ENCODE measurements around the gene CFAP251.

DNA sequence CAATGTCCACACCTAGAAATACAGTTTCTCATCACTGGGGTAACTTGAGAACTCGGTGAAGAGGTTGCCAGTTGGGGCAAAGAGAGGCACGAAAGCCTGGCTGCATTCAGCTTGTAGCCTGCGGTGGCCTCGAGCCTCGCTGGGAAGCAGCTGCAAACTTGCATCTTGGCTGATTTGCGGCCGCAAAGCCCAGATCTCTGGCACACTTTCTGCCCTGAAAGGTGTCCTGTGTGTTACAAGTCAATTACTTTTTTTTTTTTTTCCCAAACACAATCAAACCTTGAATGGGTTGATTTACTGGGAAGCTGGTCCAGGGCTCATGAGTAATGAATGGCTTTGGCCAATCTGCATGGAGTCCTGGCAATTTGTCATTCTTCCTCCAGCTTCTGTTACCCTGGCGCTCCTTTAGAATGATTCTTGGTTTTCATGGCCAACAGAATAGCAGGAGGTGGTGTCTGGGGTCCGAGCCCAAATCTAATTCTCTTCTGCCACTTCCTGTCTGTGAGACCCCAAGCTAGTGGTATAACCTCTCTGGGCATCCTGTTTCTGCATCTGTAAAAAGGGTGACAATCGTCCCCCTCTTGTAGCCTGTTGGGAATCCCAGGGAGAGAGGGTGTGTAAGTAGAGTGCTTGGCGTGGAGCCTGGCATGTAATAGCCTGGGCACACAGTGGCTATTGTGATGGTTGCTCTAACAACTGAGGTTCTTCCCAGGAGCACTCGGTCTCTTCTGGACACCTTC lies 109.9 kb downstream of the CFAP251 start:
- TF ChIP-seq, protein P1, sequence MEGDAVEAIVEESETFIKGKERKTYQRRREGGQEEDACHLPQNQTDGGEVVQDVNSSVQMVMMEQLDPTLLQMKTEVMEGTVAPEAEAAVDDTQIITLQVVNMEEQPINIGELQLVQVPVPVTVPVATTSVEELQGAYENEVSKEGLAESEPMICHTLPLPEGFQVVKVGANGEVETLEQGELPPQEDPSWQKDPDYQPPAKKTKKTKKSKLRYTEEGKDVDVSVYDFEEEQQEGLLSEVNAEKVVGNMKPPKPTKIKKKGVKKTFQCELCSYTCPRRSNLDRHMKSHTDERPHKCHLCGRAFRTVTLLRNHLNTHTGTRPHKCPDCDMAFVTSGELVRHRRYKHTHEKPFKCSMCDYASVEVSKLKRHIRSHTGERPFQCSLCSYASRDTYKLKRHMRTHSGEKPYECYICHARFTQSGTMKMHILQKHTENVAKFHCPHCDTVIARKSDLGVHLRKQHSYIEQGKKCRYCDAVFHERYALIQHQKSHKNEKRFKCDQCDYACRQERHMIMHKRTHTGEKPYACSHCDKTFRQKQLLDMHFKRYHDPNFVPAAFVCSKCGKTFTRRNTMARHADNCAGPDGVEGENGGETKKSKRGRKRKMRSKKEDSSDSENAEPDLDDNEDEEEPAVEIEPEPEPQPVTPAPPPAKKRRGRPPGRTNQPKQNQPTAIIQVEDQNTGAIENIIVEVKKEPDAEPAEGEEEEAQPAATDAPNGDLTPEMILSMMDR (IDR thresholded peaks at IDR 0.05; ENCODE audit: extremely low read depth in 1 of 2, insufficient read depth in 1 of 2, low read depth in 1 of 2, low read length in 2 of 2): no peak
- no peak for TF ChIP-seq EZH2 (IDR thresholded peaks at IDR 0.05; ENCODE audit: borderline replicate concordance, low read depth, low read length, severe bottlenecking)
